ENCODE measurements around the gene SYCP2L.

DNA sequence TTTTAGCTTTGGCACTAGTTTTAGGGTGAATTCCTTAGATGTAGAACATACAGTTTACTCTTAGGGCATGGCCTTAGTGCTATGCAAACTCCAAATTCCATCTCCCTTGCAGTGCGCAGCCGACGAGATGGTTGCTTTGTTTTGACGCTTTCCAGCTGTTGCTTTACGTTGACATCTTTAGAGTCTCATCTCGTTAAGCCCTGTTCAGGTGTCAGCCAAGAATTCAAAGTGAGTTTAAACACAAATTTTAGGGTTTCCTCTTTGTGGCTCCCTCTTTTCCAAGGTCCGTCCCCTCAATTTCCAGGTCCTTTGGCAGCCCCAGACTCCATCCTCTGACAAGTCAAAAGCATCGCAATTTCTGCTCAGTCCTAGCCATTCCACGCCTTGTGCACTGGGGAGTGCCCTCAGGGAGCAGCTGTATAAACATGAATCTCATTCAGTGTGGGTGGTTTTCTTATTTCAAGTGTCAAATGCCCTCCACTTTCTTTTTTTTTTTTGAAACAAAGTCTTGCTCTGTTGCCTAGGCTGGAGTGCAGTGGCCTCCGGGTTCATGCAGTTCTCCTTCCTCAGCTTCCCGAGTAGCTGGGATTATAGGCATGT is 34.4 kb upstream of the SYCP2L start:
- TF ChIP-seq POLR2A (IDR thresholded peaks at IDR 0.05): no peak
- TF ChIP-seq, protein P1, sequence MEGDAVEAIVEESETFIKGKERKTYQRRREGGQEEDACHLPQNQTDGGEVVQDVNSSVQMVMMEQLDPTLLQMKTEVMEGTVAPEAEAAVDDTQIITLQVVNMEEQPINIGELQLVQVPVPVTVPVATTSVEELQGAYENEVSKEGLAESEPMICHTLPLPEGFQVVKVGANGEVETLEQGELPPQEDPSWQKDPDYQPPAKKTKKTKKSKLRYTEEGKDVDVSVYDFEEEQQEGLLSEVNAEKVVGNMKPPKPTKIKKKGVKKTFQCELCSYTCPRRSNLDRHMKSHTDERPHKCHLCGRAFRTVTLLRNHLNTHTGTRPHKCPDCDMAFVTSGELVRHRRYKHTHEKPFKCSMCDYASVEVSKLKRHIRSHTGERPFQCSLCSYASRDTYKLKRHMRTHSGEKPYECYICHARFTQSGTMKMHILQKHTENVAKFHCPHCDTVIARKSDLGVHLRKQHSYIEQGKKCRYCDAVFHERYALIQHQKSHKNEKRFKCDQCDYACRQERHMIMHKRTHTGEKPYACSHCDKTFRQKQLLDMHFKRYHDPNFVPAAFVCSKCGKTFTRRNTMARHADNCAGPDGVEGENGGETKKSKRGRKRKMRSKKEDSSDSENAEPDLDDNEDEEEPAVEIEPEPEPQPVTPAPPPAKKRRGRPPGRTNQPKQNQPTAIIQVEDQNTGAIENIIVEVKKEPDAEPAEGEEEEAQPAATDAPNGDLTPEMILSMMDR (IDR thresholded peaks at IDR 0.05): no peak
